NCI-H526 treated with DMSO at 0.1 percent for 48 hours (cell line): ENCODE data around the gene DOCK4.

Experiments
- DNase-seq: peaks from one replicate; lab custom pipeline; 2025; lab: John Stamatoyannopoulos, UW

Gene DOCK4

GRCh38 chr7:112049555-112050249 is 156.5 kb downstream of the DOCK4 start:
- no peak for DNase-seq

GRCh38 chr7:112047421-112047820 is 158.8 kb downstream of the DOCK4 start:
- DNase-seq, result no peak

- no peak for DNase-seq
These were observed 161.0 kb downstream of the DOCK4 start for GRCh38 chr7:112045222-112045621.

- no peak for DNase-seq
These were observed 163.6 kb downstream of the DOCK4 start for GRCh38 chr7:112042631-112043030.

GRCh38 chr7:112038353-112038752 is 167.8 kb downstream of the DOCK4 start:
- DNase-seq, result no peak

- DNase-seq, result no peak
These were observed 170.1 kb downstream of the DOCK4 start for GRCh38 chr7:112036071-112036470.

GRCh38 chr7:112031689-112032088 is 174.5 kb downstream of the DOCK4 start:
- no peak for DNase-seq

- no peak for DNase-seq
These were observed 180.6 kb downstream of the DOCK4 start for GRCh38 chr7:112025556-112025955.

- DNase-seq, result no peak
These were observed 182.4 kb downstream of the DOCK4 start for GRCh38 chr7:112023786-112024185.

- DNase-seq, result no peak
These were observed 182.9 kb downstream of the DOCK4 start for GRCh38 chr7:112023282-112023681.

GRCh38 chr7:112022128-112022527 is 184.1 kb downstream of the DOCK4 start:
- DNase-seq, result no peak

- no peak for DNase-seq
These were observed 184.7 kb downstream of the DOCK4 start for GRCh38 chr7:112021379-112022044.

GRCh38 chr7:112020800-112021199 is 185.4 kb downstream of the DOCK4 start:
- DNase-seq, result no peak

GRCh38 chr7:112019932-112020331 is 186.3 kb downstream of the DOCK4 start:
- DNase-seq, result no peak

- DNase-seq, result no peak
These were observed 187.7 kb downstream of the DOCK4 start for GRCh38 chr7:112018305-112019030.

GRCh38 chr7:112015146-112015545 is 191.1 kb downstream of the DOCK4 start:
- no peak for DNase-seq

- no peak for DNase-seq
These were observed 191.9 kb downstream of the DOCK4 start for GRCh38 chr7:112014347-112014746.

GRCh38 chr7:112013274-112013673 is 192.9 kb downstream of the DOCK4 start:
- DNase-seq, result no peak

- DNase-seq, result no peak
These were observed 194.0 kb downstream of the DOCK4 start for GRCh38 chr7:112012242-112012641.

- DNase-seq, result no peak
These were observed 195.2 kb downstream of the DOCK4 start for GRCh38 chr7:112010994-112011393.

GRCh38 chr7:112010109-112010508 is 196.1 kb downstream of the DOCK4 start:
- no peak for DNase-seq

- DNase-seq, result no peak
These were observed 197.1 kb downstream of the DOCK4 start for GRCh38 chr7:112009081-112009480.

GRCh38 chr7:112007185-112007584 is 199.0 kb downstream of the DOCK4 start:
- DNase-seq, result no peak
